Stimulated activated CD8-positive, alpha-beta memory T cell treated with anti-CD3 and anti-CD28 coated beads, Interleukin-4, amount 100 ng/mL, for 1 hour (primary cell): ENCODE data around the gene ASB14.
"Not testable (repeated sequence)": the region's sequence is repeated elsewhere in the genome, so short reads cannot be mapped to it uniquely, and the experiment has no call there.

Source experiments
- DNase-seq, 2 donors: peaks; one replicate each; pipeline ENCODE4 v3.0.0-alpha.2; 2020; ENCODE audit warnings: low read depth in 2 of 2, low spot score in 1 of 2

ASB14 gene

DNA sequence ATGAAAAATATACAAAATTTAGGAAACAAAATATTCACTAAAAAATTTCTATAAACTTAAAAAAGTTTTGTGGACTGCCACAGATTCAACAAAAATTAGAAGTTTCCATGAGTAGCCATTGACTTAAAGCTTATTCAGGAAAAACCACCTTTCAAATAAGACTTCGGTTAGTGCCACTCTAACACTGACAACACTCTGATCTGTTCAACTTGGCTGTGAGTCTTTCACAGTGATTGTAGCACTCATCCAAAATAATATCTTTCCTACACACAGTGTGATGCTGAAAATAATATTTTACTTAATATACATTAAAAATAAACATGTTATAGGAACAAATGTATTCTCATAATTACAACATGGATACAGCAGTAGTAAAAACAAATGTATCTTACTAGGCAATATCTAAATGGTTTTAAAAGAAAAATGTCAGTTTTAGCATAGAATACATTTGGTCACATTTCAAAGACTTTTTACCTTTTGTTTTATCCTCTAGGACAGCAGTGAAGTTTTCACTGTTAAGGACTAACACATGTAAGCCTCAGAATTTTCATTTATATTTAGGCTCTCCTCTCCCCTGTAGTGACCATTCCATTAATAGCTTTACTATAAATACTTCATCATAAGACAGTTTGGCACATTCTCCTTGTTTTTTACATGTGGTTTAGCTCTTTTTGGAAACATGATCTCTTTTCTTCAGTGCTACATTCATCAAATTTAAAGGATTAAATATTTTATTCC is at the start of gene ASB14:
Gene ASB14 (minus strand): TSS at position 527 of the 738 bp plus-strand sequence. CDS start 652 bp downstream, outside the sequence.
- no peak for DNase-seq

GRCh38 chr3:57339071-57339642 is 46.7 kb upstream of the ASB14 start:
- not testable (repeated sequence) for DNase-seq

GRCh38 chr3:57338272-57339070 is 46.0 kb upstream of the ASB14 start:
- not testable (repeated sequence) for DNase-seq

DNA sequence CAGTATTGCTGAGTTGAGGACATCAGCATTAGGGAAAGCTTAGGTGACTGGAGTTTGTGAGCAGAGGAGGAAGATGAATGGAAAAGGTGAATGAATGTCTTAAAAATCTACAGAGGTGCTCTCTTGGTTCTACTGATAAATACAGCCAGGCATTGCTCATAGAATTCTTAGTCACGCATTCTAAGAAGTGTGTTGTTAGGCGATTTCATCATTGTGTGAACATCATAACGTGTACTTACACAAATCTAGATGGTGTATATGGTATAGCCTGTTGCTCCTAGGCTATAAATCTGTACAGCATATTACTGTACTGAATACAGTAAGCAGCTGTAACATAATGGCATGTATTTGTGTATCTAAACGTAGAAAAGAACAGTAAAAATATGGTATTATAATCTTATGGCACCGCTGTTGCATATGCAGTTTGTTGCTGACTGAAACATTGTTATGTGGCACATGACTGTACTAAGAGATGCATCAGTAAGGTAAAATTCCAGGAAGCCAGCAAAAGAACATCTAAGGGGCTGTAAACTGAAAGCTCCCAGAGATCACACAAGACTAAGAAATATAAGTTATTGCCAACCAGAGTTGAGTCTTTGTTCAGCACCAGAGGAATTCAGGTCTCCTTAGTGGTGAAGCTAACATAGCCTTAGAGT is 42.9 kb upstream of the ASB14 start:
- DNase-seq: no peak

GRCh38 chr3:57331078-57331610 is 38.7 kb upstream of the ASB14 start:
- no peak for DNase-seq

DNA sequence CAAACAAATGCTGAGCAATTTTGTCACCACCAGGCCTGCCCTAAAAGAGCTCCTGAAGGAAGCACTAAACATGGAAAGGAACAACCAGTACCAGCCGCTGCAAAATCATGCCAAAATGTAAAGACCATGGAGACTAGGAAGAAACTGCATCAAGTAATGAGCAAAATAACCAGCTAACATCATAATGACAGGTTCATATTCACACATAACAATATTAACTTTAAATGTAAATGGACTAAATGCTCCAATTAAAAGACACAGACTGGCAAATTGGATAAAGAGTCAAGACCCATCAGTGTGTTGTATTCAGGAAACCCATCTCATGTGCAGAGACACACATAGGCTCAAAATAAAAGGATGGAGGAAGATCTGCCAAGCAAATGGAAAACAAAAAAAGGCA is 34.0 kb upstream of the ASB14 start:
- not testable (repeated sequence) for DNase-seq

- DNase-seq: no peak
Observed at GRCh38 chr3:57314204-57314603, 21.7 kb upstream of the ASB14 start.

- DNase-seq: no peak
Observed at GRCh38 chr3:57309769-57310360, 17.4 kb upstream of the ASB14 start.

DNA sequence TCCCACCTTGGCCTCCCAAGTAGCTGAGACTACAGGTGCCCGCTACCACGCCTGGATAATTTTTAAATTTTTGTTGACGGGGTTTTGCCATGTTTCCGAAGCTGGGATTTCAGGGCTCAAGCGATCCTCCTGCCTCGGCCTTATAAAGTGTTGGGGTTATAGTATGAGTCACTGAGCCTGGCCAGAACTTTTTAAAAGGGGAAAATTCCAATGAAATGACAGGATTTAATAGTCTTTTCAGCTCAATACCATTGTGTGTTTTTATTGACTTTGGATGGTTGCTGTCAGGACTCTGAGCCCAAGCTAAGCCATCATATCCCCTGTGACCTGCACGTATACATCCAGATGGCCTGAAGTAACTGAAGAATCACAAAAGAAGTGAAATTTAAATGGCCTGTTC is 11.0 kb upstream of the ASB14 start:
- not testable (repeated sequence) for DNase-seq

DNA sequence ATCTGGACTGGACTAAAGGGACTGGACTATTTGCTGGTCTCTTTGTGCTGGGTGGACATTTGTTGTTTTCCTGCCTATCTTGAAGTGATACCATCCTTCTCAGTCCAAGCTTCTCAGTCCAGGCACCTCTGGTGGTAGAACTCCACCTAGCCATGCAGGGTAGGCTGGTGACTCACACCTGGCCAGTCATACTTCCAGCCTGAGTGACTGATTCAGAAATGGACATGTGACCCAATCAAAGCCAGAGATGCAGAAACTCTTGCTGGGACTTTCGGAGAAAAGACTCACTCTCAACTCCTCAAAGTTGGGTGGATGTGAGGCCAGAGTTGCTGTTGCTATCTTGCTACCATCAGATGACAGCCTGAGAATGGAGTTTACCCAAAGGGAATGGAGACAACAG is 5.6 kb upstream of the ASB14 start:
- DNase-seq: no peak

GRCh38 chr3:57292897-57293526 is 527 bp upstream of the ASB14 start:
- DNase-seq: no peak

DNA sequence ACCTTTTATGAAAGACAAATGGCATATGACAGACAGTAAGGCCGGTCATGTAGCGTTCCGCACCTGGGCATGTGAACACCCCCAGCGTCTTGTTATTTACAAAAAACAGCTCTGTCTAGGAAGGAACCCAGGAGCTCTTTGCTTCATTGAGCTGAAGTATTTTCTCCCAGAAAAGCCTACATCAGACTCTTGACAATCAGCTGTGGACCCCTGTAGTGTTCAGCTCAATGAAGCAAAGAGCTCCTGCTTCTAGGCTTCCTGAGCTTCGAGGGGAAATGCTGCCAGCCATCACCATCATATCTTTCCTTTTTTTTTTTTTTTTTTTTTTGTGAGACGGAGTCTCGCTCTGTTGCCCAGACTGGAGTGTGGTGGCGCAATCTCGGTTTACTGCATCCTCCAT is 4.1 kb downstream of the ASB14 start:
- no peak for DNase-seq

DNA sequence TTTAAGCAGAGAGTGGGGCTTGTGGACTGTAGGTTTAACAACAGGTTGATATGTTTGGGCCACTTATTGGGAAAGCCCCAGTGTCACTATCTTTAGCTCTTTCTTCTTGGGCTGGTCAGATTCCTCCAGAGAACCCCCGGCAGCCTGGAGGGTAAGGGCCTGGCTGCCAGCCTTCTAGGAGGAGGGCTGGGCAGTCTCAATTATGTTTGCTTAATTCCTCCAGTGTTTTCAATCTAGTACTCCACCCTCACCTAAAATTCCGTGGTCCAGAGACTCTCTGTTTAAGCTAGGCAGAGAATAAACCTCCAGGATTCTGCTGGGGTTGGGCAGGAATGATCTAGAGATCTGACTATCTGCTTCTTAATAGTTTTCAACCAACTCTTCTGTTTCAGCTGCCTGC is 5.3 kb downstream of the ASB14 start:
- no peak for DNase-seq

GRCh38 chr3:57283334-57283733 is 9.2 kb downstream of the ASB14 start:
- DNase-seq: no peak

DNA sequence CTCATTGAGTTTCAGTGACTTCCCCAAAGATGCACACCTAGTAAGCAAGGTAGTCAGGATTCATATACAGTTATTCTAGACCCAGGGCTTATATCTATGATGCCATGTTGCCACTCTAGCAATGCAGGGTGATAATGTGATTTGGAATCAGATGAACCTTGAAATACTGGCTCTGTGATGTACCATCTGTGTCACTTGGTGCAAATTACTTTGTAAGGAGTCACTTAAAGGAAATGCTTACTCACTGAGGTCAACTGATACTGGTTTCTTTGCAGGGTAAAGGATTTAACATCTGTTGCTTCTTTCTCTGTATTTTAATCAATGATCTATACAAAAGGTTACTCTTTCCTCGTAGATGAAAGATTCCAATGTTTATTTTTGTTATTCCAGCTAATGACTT is 10.8 kb downstream of the ASB14 start:
- no peak for DNase-seq

- no peak for DNase-seq
Observed at GRCh38 chr3:57279685-57280084, 12.8 kb downstream of the ASB14 start.

GRCh38 chr3:57278237-57278636 is 14.2 kb downstream of the ASB14 start:
- no peak for DNase-seq

DNA sequence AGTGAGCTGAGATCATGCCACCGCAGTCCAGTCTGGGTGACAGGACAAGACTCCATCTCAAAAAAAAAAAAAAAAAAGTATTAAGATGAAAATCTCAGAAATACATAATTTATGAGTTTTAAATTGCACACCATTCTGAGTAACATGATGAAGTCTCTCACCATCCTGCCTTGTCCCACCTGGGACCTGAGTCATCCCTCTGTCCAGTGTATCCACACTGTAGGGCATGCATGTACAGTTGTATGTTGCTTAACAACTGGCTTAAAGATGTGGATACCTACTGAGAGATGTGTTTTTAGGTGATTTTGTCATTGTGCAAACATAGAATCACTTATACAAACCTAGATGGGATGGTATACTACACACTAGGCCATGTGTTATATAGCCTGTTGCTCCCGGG is 17.1 kb downstream of the ASB14 start:
- DNase-seq: no peak

GRCh38 chr3:57274845-57275244 is 17.6 kb downstream of the ASB14 start:
- no peak for DNase-seq

DNA sequence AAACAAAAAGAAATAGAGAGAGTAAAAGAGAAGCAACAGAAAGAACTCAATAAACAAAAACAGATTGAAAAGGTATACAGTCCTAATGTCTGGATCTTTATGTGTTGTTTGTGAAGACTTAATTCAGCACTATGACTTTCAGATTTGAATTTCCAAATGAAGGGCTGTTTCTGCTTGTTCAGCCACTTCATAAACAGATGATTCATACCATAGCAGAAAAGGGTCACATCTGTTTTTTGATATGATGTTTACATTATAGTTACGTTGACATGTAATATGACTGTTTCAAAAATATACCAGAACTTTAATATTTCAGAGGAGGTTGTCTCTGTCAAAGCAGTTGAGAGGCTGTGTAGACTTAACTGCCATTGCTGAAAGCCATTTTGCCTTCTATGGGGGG is 24.1 kb downstream of the ASB14 start:
- DNase-seq: no peak

- DNase-seq: no peak
Observed at GRCh38 chr3:57261929-57262328, 30.6 kb downstream of the ASB14 start.
